ENCODE measurements around the gene NOD1. TPM values are rescaled to one million over a fixed set of nuclear protein-coding genes. Genes with fewer than 3 reads are reported as not detected.

Gene NOD1
- total RNA-seq, 2 donors from 2014 or later, result 16.2 to 47.0 TPM

- Histone ChIP-seq H3K27me3 (replicated peaks; ENCODE audit: insufficient read depth) (no peaks in the 10 kb centered on the region), H3K9me3 (no peaks in the 10 kb centered on the region), H3K27ac (no peak overlapping the region), H3K36me3 (no peaks in the 10 kb centered on the region), H3K4me1 (ENCODE audit: control insufficient read depth in 1 of 2, low read depth in 2 of 2) (peaks cover 28 to 73% of the 10 kb centered on the region in 2 donors), H3K4me3 (no peak overlapping the region)
- ATAC-seq (ENCODE audit: insufficient number of reproducible peaks, low FRiP score, low read depth) (no peak), DNase-seq (ENCODE audit: low spot score) (no peak)
- TF ChIP-seq, protein P1, sequence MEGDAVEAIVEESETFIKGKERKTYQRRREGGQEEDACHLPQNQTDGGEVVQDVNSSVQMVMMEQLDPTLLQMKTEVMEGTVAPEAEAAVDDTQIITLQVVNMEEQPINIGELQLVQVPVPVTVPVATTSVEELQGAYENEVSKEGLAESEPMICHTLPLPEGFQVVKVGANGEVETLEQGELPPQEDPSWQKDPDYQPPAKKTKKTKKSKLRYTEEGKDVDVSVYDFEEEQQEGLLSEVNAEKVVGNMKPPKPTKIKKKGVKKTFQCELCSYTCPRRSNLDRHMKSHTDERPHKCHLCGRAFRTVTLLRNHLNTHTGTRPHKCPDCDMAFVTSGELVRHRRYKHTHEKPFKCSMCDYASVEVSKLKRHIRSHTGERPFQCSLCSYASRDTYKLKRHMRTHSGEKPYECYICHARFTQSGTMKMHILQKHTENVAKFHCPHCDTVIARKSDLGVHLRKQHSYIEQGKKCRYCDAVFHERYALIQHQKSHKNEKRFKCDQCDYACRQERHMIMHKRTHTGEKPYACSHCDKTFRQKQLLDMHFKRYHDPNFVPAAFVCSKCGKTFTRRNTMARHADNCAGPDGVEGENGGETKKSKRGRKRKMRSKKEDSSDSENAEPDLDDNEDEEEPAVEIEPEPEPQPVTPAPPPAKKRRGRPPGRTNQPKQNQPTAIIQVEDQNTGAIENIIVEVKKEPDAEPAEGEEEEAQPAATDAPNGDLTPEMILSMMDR (IDR thresholded peaks at IDR 0.05), result no peak
These were observed 2.0 kb downstream of the NOD1 start for GRCh38 chr7:30476459-30477145.

GRCh38 chr7:30475580-30475979 is 3.0 kb downstream of the NOD1 start:
- Histone ChIP-seq H3K27ac (peak overlapping the region; percentile 58 to 63), H3K27me3 (replicated peaks; ENCODE audit: insufficient read depth) (no peaks in the 10 kb centered on the region), H3K4me1 (ENCODE audit: control insufficient read depth in 1 of 2, low read depth in 2 of 2) (peaks cover 38 to 83% of the 10 kb centered on the region in 2 donors), H3K4me3 (no peak overlapping the region), H3K36me3 (no peaks in the 10 kb centered on the region), H3K9me3 (no peaks in the 10 kb centered on the region)
- DNase-seq (ENCODE audit: low spot score) (no peak), ATAC-seq (ENCODE audit: insufficient number of reproducible peaks, low FRiP score, low read depth) (no peak)
- TF ChIP-seq, protein P1 (IDR thresholded peaks at IDR 0.05), result no peak

GRCh38 chr7:30474893-30475292 is 3.7 kb downstream of the NOD1 start:
- DNase-seq (ENCODE audit: low spot score), result no peak

GRCh38 chr7:30474485-30474884 is 4.1 kb downstream of the NOD1 start:
- no peaks in the 10 kb centered on the region for H3K27me3 ChIP-seq (replicated peaks; ENCODE audit: insufficient read depth)
- peak overlapping the region; percentile 58 to 63 for H3K27ac ChIP-seq
- no peaks in the 10 kb centered on the region for H3K9me3 ChIP-seq
- no peaks in the 10 kb centered on the region for H3K36me3 ChIP-seq
- peaks cover 46 to 92% of the 10 kb centered on the region in 2 donors for H3K4me1 ChIP-seq (ENCODE audit: control insufficient read depth in 1 of 2, low read depth in 2 of 2)
- TF ChIP-seq, protein P1 (IDR thresholded peaks at IDR 0.05), result no peak
- ATAC-seq (ENCODE audit: insufficient number of reproducible peaks, low FRiP score, low read depth), result no peak
- H3K4me3 ChIP-seq, result no peak overlapping the region
- DNase-seq (ENCODE audit: low spot score), result no peak

More at GRCh38 chr7:30474893-30475292, 3.7 kb downstream of the NOD1 start:
- ATAC-seq (ENCODE audit: insufficient number of reproducible peaks, low FRiP score, low read depth), result no peak
- Histone ChIP-seq H3K27me3 (replicated peaks; ENCODE audit: insufficient read depth) (no peaks in the 10 kb centered on the region), H3K4me3 (no peak overlapping the region), H3K27ac (peak overlapping the region; percentile 58 to 63), H3K4me1 (ENCODE audit: control insufficient read depth in 1 of 2, low read depth in 2 of 2) (peaks cover 42 to 90% of the 10 kb centered on the region in 2 donors), H3K36me3 (no peaks in the 10 kb centered on the region), H3K9me3 (no peaks in the 10 kb centered on the region)
- TF ChIP-seq, protein P1 (IDR thresholded peaks at IDR 0.05), result no peak

GRCh38 chr7:30473903-30474302 is 4.7 kb downstream of the NOD1 start:
- Histone ChIP-seq H3K4me3 (no peak overlapping the region), H3K36me3 (no peaks in the 10 kb centered on the region), H3K27ac (peak overlapping the region; percentile 58 to 67), H3K27me3 (replicated peaks; ENCODE audit: insufficient read depth) (no peaks in the 10 kb centered on the region), H3K9me3 (no peaks in the 10 kb centered on the region), H3K4me1 (ENCODE audit: control insufficient read depth in 1 of 2, low read depth in 2 of 2) (peaks cover 51 to 92% of the 10 kb centered on the region in 2 donors)
- TF ChIP-seq, protein P1 (IDR thresholded peaks at IDR 0.05), result no peak
- no peak for DNase-seq (ENCODE audit: low spot score)
- no peak for ATAC-seq (ENCODE audit: insufficient number of reproducible peaks, low FRiP score, low read depth)

Data from thoracic aorta (tissue), 2 donors.